HL-60 (cell line): ENCODE results near the gene RAB10.

ENCODE experiments used
- CTCF ChIP-seq: IDR thresholded peaks from one replicate; pipeline ENCODE4 v1.5.1; 2011; ENCODE audit warnings: low read length, control low read depth, inconsistent platforms; ENCODE audit not compliant: insufficient read depth
- REST ChIP-seq: IDR thresholded peaks from 2 replicates; pipeline ENCODE4 v1.6.1; 2012; ENCODE audit warnings: low read depth; ENCODE audit not compliant: insufficient replicate concordance

DNA sequence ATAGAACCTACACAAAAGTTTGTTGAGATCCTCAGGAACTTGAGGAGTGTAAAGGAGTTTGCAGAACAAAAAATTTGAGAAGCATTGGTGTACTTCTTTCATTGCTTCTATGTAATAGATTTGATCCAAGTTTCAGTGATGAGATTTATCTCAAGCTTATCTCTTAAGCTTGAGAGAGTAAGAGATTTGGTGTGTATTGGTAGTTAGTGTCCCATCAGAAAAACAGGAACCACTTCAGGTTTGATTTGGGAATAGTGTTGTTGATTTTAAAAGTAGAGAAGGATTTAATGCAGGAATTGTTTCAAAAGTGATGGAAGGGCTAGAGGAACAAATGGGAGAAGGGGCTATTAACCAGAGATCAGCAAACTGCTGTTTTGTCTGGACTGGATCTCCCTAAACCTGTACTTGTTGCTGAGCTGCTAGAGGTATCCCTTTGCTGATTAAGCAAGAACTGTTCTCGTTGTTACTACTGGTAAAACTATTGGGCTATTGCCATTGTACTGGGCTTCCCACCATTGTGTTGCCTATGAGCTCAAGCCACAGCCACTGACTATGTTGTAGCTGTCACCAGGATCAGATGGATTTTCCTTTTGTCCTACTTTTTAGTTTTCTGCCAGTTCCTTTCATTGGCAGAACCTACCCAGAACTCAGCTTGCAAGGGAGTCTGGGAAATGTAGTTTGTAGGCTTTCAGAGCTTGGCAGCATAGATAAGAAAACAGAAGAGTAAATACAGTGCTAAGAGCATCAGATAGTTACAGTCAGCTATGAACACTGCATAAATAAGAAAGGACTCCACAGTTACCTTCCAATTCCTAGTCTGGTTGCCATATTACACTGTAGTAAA is 39.3 kb downstream of the RAB10 start:
- TF ChIP-seq CTCF: no peak
- TF ChIP-seq REST: no peak
